H1 (cell line): ENCODE measurements around the gene UBQLN3.

Source experiments
- BACH1 ChIP-seq: IDR thresholded peaks from 2 replicates; pipeline ENCODE4 v1.6.1; 2012; ENCODE audit warnings: low read length, improper control_type of control experiment
- JUND ChIP-seq: IDR thresholded peaks from 2 replicates; pipeline ENCODE4 v1.6.1; 2011; ENCODE audit warnings: mild to moderate bottlenecking, improper control_type of control experiment, low read length
- POLR2A ChIP-seq, 2 experiments: IDR thresholded peaks; 1 replicate in 1 of 2; 2 replicates in 1 of 2; pipeline ENCODE4 v1.6.1; 2011; ENCODE audit warnings: low read depth in 2 of 2, low read length in 2 of 2, mild to moderate bottlenecking in 2 of 2; ENCODE audit errors: control extremely low read depth in 1 of 2
- TAF1 ChIP-seq: IDR thresholded peaks from 2 replicates; pipeline ENCODE4 v1.6.1; 2011; ENCODE audit warnings: mild to moderate bottlenecking, low read depth, low read length
- ZNF274 ChIP-seq: IDR thresholded peaks from 2 replicates; pipeline ENCODE4 v1.7.0; 2012; ENCODE audit warnings: low read length, borderline replicate concordance; ENCODE audit errors: extremely low read depth
- TF ChIP-seq, protein P1 (sequence below), 3 experiments: IDR thresholded peaks; 1 replicate in 2 of 3; 2 replicates in 1 of 3; pipeline versions ENCODE4 v1.5.1 to v1.6.1; 2011; ENCODE audit warnings: low read length in 3 of 3, mild to moderate bottlenecking in 3 of 3, inconsistent platforms in 2 of 3, low read depth in 1 of 3, moderate library complexity in 1 of 3; ENCODE audit not compliant: insufficient read depth in 1 of 3; ENCODE audit errors: control extremely low read depth in 1 of 3

DNA sequence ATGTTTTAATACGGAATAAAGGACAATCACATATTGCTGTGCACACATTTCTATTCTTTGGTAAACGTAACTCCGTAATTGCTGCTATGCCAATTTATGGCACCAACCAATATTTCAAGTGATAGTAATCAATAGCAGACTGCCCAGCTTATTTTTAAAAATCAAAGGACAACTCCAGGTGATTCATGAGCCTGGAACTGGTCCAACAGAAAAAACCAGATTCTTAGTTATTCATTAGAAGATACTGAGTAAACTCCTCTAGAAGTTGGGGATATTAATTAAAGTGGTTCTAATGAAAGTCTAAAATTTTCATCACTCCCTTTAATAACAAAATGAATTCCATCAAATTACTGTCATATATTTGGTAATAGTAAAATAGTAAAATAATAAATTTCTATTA, 48.0 kb upstream of the UBQLN3 start:
- TF ChIP-seq, protein P1, sequence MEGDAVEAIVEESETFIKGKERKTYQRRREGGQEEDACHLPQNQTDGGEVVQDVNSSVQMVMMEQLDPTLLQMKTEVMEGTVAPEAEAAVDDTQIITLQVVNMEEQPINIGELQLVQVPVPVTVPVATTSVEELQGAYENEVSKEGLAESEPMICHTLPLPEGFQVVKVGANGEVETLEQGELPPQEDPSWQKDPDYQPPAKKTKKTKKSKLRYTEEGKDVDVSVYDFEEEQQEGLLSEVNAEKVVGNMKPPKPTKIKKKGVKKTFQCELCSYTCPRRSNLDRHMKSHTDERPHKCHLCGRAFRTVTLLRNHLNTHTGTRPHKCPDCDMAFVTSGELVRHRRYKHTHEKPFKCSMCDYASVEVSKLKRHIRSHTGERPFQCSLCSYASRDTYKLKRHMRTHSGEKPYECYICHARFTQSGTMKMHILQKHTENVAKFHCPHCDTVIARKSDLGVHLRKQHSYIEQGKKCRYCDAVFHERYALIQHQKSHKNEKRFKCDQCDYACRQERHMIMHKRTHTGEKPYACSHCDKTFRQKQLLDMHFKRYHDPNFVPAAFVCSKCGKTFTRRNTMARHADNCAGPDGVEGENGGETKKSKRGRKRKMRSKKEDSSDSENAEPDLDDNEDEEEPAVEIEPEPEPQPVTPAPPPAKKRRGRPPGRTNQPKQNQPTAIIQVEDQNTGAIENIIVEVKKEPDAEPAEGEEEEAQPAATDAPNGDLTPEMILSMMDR (IDR thresholded peaks at IDR 0.05; ENCODE audit: control extremely low read depth in 1 of 3, insufficient read depth in 1 of 3, low read depth in 1 of 3, low read length in 3 of 3), result no peak
- TF ChIP-seq POLR2A (IDR thresholded peaks at IDR 0.05; ENCODE audit: control extremely low read depth in 1 of 2, low read depth in 2 of 2, low read length in 2 of 2) (no peak), ZNF274 (no peak), JUND (no peak), BACH1 (no peak), TAF1 (no peak)
